Common myeloid progenitor, CD34-positive (primary cell): ENCODE results near the gene MTX2.

Experiments
- CTCF ChIA-PET: fragments of 350-600 bp; sonication (Branson Sonifier 250); formaldehyde crosslinking; loops from one replicate; lab custom pipeline; 2021; ENCODE audit warnings: antibody characterized with exemption; lab: Charles Lee
- POLR2A ChIA-PET: fragments of 350-600 bp; sonication (Branson Sonifier 250); formaldehyde crosslinking; loops from one replicate; lab custom pipeline; 2021; ENCODE audit warnings: antibody characterized with exemption; lab: Charles Lee
- DNase-seq, 3 donors: peaks; one replicate each; pipeline versions ENCODE4 v3.0.0 to v3.0.0-alpha.2; 2013
- H3K27ac ChIP-seq, 2 experiments: 1 replicate in 1 of 2; 2 replicates in 1 of 2; pipeline ENCODE4 v1.7.0; 2013; ENCODE audit warnings: inconsistent platforms in 2 of 2, low read length in 2 of 2, mild to moderate bottlenecking in 2 of 2, low read depth in 1 of 2, moderate library complexity in 1 of 2; ENCODE audit not compliant: severe bottlenecking in 2 of 2, insufficient read depth in 1 of 2, poor library complexity in 1 of 2
- H3K27me3 ChIP-seq, 5 experiments: replicated peaks in 2 of 5; 1 replicate in 3 of 5; 2 replicates in 2 of 5; pipeline versions ENCODE4 v1.6.1 to v1.7.0; 2013; ENCODE audit warnings: low read length in 4 of 5, mild to moderate bottlenecking in 2 of 5, moderate library complexity in 2 of 5, inconsistent platforms in 1 of 5; ENCODE audit not compliant: insufficient read depth in 5 of 5, control insufficient read depth in 4 of 5
- H3K36me3 ChIP-seq, 4 experiments: 1 replicate in 2 of 4; 2 replicates in 2 of 4; pipeline versions ENCODE4 v1.6.1 to v1.7.0; 2013; ENCODE audit warnings: low read length in 3 of 4, control low read depth in 1 of 4, mild to moderate bottlenecking in 1 of 4; ENCODE audit not compliant: control insufficient read depth in 4 of 4, insufficient read depth in 4 of 4
- H3K4me1 ChIP-seq, 4 experiments: 1 replicate in 3 of 4; 2 replicates in 1 of 4; pipeline versions ENCODE4 v1.6.1 to v1.7.1; 2013; ENCODE audit warnings: low read length in 3 of 4, mild to moderate bottlenecking in 3 of 4, control low read depth in 1 of 4, inconsistent platforms in 1 of 4, moderate library complexity in 1 of 4; ENCODE audit not compliant: control insufficient read depth in 4 of 4, insufficient read depth in 4 of 4; ENCODE audit errors: control extremely low read depth in 1 of 4
- H3K4me3 ChIP-seq, 7 experiments: 1 replicate in 4 of 7; 2 replicates in 3 of 7; pipeline versions ENCODE4 v1.5.1 to v1.7.0; 2013; ENCODE audit warnings: mild to moderate bottlenecking in 7 of 7, low read length in 6 of 7, moderate library complexity in 6 of 7, inconsistent platforms in 2 of 7, low read depth in 2 of 7, control low read depth in 1 of 7; ENCODE audit not compliant: insufficient read depth in 4 of 7, control insufficient read depth in 1 of 7; ENCODE audit errors: extremely low read depth in 1 of 7
- H3K9me3 ChIP-seq, 5 experiments: 1 replicate in 4 of 5; 2 replicates in 1 of 5; pipeline versions ENCODE4 v1.6.1 to v1.7.1; 2013; ENCODE audit warnings: low read length in 4 of 5, mild to moderate bottlenecking in 2 of 5, inconsistent platforms in 1 of 5, low read depth in 1 of 5, moderate library complexity in 1 of 5; ENCODE audit not compliant: control insufficient read depth in 4 of 5, insufficient read depth in 2 of 5; ENCODE audit errors: control extremely low read depth in 1 of 5
- WGBS: methylation state at CpG from one replicate; pipeline ENCODE4 v1.1.5; 2013; ENCODE audit not compliant: insufficient coverage; 5-methylcytosine and 5-hydroxymethylcytosine counted together

Gene MTX2

GRCh38 chr2:176284461-176285049 lies 15.3 kb downstream of the MTX2 start:
- H3K27me3 ChIP-seq = no peaks in the 10 kb centered on the region

GRCh38 chr2:176285321-176285720 lies 16.1 kb downstream of the MTX2 start:
- Histone ChIP-seq H3K27me3 (no peaks in the 10 kb centered on the region), H3K9me3 (no peaks in the 10 kb centered on the region), H3K4me1 (peaks cover 0 to 11% (median 2%) of the 10 kb centered on the region in 4 experiments), H3K4me3 (no peak overlapping the region), H3K36me3 (no peaks in the 10 kb centered on the region), H3K27ac (no peak overlapping the region)
- ChIA-PET POLR2A (no interaction called here), CTCF (no interaction called here)
- DNase-seq = no peak

More at GRCh38 chr2:176284461-176285049, 15.3 kb downstream of the MTX2 start:
- no peak overlapping the region for H3K27ac ChIP-seq
- no CpG with 5 or more reads among the region's 1 CpG for WGBS
- no peaks in the 10 kb centered on the region for H3K9me3 ChIP-seq
- no peaks in the 10 kb centered on the region for H3K36me3 ChIP-seq
- ChIA-PET POLR2A (interaction anchor here (0.5 kb wide), 1 partner anchor 385 kb away, joined by 3 read pairs; no protein-coding TSS in a partner anchor), CTCF (no interaction called here)
- DNase-seq = peak in 2 of 3 donors; percentile 12 to 42
- H3K4me1 ChIP-seq = peaks cover 0 to 11% (median 2%) of the 10 kb centered on the region in 4 experiments
- H3K4me3 ChIP-seq = no peak overlapping the region

- DNase-seq = no peak
- H3K27ac ChIP-seq = no peak overlapping the region
- no CpG with 5 or more reads among the region's 4 CpGs for WGBS
- ChIA-PET POLR2A (no interaction called here), CTCF (no interaction called here)
- H3K9me3 ChIP-seq = no peaks in the 10 kb centered on the region
- H3K36me3 ChIP-seq = no peaks in the 10 kb centered on the region
- H3K4me3 ChIP-seq = no peak overlapping the region
- no peaks in the 10 kb centered on the region for H3K27me3 ChIP-seq
- peaks cover 0 to 4% (median 0%) of the 10 kb centered on the region in 4 experiments for H3K4me1 ChIP-seq
Measured at GRCh38 chr2:176291335-176291734, 22.1 kb downstream of the MTX2 start.

- CTCF ChIA-PET = no interaction called here
- Histone ChIP-seq H3K27ac (no peak overlapping the region), H3K36me3 (no peaks in the 10 kb centered on the region), H3K27me3 (no peaks in the 10 kb centered on the region), H3K4me1 (peaks cover 0 to 8% (median 2%) of the 10 kb centered on the region in 4 experiments), H3K4me3 (no peak overlapping the region), H3K9me3 (no peaks in the 10 kb centered on the region)
- POLR2A ChIA-PET = no interaction called here
- DNase-seq = no peak
Measured at GRCh38 chr2:176291809-176292283, 22.6 kb downstream of the MTX2 start.

GRCh38 chr2:176292608-176293007 lies 23.4 kb downstream of the MTX2 start:
- CTCF ChIA-PET = no interaction called here
- POLR2A ChIA-PET = no interaction called here
- Histone ChIP-seq H3K4me1 (peaks cover 0 to 7% (median 3%) of the 10 kb centered on the region in 4 experiments), H3K9me3 (no peaks in the 10 kb centered on the region), H3K27ac (no peak overlapping the region), H3K36me3 (no peaks in the 10 kb centered on the region), H3K4me3 (no peak overlapping the region), H3K27me3 (no peaks in the 10 kb centered on the region)
- no CpG with 5 or more reads among the region's 2 CpGs for WGBS
- DNase-seq = no peak

- Histone ChIP-seq H3K27me3 (no peaks in the 10 kb centered on the region), H3K4me1 (peaks cover 0 to 7% (median 2%) of the 10 kb centered on the region in 4 experiments), H3K9me3 (no peaks in the 10 kb centered on the region), H3K36me3 (peaks cover 0 to 1% (median 0%) of the 10 kb centered on the region in 4 experiments), H3K4me3 (no peak overlapping the region), H3K27ac (no peak overlapping the region)
- ChIA-PET CTCF (interaction anchor here (1.1 kb wide), 1 partner anchor 48 kb away, joined by 4 read pairs; no protein-coding TSS in a partner anchor), POLR2A (no interaction called here)
- DNase-seq = no peak
- WGBS = 100% methylated on average over 3 of the region's 3 CpGs
Measured at GRCh38 chr2:176293334-176293733, 24.1 kb downstream of the MTX2 start.

GRCh38 chr2:176297067-176297466 lies 27.8 kb downstream of the MTX2 start:
- Histone ChIP-seq H3K9me3 (no peaks in the 10 kb centered on the region), H3K4me1 (peaks cover 0 to 7% (median 2%) of the 10 kb centered on the region in 4 experiments), H3K27ac (no peak overlapping the region), H3K4me3 (no peak overlapping the region), H3K27me3 (no peaks in the 10 kb centered on the region), H3K36me3 (peaks cover 0 to 3% (median 0%) of the 10 kb centered on the region in 4 experiments)
- CTCF ChIA-PET = no interaction called here
- DNase-seq = peak; percentile 35 to 88 (median 80)
- 50% methylated on average over 2 of the region's 3 CpGs for WGBS
- POLR2A ChIA-PET = no interaction called here
